Measurements from ENCODE around the gene ZNF518B.

- TF ChIP-seq POLR2AphosphoS5 (IDR thresholded peaks at IDR 0.05; ENCODE audit: low read depth, low read length) (no peak), SIN3A (IDR thresholded peaks at IDR 0.05; ENCODE audit: borderline replicate concordance, insufficient read depth, low read length) (no peak), TAF1 (IDR thresholded peaks at IDR 0.05; ENCODE audit: borderline replicate concordance, insufficient read depth, low read length) (no peak)
These were observed 39.5 kb downstream of the ZNF518B start for GRCh38 chr4:10417740-10418139.
